A204.1 (cell line): ENCODE data around the gene NAP1L3.

Experiments used
- FAIRE-seq: peaks from 2 replicates; lab custom pipeline; 2012; peaks lifted over from hg19 to GRCh38; lab: Jason Lieb, UNC

The NAP1L3 gene

GRCh38 chrX:93673056-93673868 is at the start of gene NAP1L3:
Gene NAP1L3 (minus strand): TSS chrX:93673578. CDS start chrX:93673304, 274 bp downstream.
- FAIRE-seq = no peak

GRCh38 chrX:93711076-93711475 is 37.7 kb upstream of the NAP1L3 start:
- no peak for FAIRE-seq

- no peak for FAIRE-seq
These were observed 30.3 kb upstream of the NAP1L3 start for GRCh38 chrX:93703701-93704100.

- FAIRE-seq = no peak
These were observed 22.6 kb upstream of the NAP1L3 start for GRCh38 chrX:93695981-93696380.

GRCh38 chrX:93673869-93674271 is 492 bp upstream of the NAP1L3 start, which contains the start of gene FAM133A:
Gene FAM133A (plus strand): TSS chrX:93674206. CDS start chrX:93709420, 35,214 bp downstream.
- no peak for FAIRE-seq

GRCh38 chrX:93660575-93660974 is 12.8 kb downstream of the NAP1L3 start:
- no peak for FAIRE-seq

GRCh38 chrX:93649381-93649780 is 24.0 kb downstream of the NAP1L3 start:
- no peak for FAIRE-seq

- no peak for FAIRE-seq
These were observed 35.8 kb downstream of the NAP1L3 start for GRCh38 chrX:93637591-93637990.
